NCI-H1092 (cell line): Measurements from ENCODE around the gene KRTAP10-2.
"Not testable (repeated sequence)": the region's sequence is repeated elsewhere in the genome, so short reads cannot be mapped to it uniquely, and the experiment has no call there.

Source experiments
- DNase-seq: peaks from one replicate; lab custom pipeline; 2025; lab: John Stamatoyannopoulos, UW

The KRTAP10-2 gene

DNA sequence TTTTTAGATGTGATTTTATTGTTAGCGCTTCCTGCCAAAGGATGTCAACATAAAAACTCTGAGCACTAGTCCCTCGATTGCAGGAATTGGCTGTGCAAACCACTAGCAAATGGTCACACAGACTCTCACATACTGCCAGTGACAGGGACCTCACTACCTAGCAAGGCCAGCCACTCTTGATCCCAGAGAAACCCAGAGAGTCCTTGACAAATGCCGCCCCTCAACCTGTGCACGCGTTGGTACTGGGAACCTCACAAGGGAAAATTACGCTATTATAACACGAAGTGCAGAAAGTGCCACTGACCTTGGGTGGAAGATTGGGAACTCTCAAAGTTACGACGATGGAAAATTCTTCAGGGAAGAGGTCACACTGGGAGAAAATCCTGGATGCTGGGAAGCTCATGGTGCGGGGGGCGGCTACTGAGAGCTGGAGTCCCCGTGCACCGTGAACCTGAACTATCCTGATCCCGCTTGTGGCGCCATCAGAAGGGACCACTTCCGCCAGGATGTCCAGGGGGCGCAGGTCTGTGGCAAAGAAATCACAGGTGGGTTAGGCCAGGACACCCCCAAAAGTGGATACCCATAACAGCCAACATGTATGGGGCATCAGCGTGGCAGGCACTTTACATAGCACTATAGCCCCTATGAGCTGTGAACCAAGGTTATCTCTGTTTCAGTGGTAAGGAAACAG, 16.3 kb upstream of the KRTAP10-2 start:
- no peak for DNase-seq

DNA sequence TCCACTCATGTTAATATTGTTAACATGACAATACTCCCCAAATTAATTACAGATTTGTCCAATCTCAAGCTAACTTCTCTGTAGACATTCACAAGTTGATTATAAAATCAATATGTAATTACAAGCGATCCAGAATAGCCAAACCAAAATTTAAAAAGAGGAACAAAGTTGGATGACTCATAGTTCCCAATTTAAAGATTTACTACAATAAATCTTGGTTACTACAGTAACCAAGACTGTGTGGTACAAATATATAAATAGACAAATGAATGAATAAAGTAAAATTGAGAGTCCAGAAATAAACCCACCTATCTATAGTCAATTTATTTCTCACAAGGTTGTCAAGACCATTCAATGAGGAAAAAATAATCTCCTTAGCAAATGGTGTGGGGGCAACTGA, 15.1 kb upstream of the KRTAP10-2 start:
- DNase-seq, result no peak

DNA sequence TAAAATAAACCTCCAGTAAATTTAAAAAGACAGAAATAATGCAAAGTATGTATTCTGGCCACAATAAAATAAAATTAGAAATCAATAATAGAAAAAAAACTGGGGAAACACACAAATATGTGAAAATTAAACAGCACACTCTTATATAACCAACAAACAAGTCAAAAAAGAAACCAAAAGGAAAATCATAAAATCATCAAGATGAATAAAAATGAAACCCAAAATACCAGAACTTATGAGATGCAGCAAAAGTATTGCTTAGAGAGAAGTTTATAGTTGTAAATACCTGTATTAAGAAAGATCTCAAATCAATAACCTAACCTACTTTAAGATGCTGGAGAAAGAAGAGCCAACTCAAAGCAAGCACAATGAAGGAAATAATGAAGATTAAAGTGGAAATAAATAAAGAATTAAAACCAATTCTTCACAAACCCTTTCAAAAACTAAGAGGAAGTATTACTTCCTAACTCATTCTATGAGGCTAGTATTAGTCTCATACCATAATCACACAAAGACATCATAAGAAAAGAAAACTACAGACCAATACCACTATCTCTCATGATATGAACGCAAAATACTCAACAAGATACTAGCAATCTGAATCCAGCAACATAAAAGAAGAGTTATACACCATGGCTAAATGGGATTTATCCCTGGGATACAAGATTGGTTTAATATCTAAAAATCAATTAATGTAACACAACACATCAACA, 13.7 kb upstream of the KRTAP10-2 start:
- no peak for DNase-seq

DNA sequence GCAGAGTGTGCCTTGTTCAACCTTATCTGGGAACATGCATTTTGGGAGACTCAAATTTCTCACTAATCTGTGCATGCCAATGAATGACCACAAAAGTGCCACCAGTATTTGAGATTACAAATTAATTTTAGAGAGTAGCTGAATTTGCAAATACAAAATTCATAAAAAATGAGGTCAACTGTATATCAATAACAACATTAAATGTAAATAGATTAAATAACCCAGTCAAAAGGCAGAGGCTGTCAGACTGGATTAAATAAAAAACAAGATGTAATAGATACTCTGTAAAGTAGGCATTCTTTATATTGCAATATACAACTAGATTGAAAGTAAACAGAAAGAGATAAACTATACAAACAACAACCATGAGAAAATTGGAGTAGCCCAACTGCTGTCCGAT, 12.8 kb upstream of the KRTAP10-2 start:
- no peak for DNase-seq

DNA sequence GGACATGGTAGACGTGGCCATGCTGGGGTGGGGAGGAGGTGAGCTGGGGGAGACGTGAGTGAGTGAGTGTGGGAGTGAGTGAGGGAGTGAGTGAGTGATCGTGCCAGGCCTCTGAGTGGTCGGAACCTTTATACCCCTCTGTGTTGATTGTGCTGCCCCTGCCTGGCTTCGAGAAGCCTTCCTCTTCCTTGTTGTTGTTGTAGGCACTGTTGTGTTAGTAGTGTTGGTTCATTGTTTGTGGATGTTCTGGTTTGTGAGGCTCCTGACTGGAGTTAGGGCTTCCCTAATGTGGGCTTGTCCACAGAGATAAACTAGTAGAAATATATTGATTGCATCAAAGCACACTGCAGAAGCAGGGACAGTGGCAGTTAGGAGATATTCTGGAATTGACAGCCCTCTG, 7.4 kb upstream of the KRTAP10-2 start, which contains the start of gene KRTAP10-3:
Gene KRTAP10-3 (minus strand): TSS at position 101 of the 400 bp plus-strand sequence. CDS start 80 bp downstream, at position 21.
- DNase-seq, result no peak

DNA sequence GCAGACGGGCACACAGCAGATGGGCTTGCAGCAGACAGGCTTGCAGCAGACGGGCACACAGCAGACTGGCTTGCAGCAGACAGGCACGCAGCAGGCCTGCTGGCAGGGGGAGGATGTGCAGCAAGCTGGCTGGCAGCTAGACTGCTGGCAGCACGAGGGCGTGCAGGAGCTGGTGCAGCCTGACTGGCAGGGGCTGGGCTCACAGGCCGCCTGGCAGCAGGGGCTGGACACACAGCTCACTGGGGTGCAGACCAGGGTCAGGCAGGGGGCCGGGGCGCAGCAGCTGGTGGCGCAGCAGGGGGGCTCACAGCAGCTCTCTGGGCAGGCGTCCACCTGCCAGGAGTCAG, 7.0 kb upstream of the KRTAP10-2 start:
- not testable (repeated sequence) for DNase-seq

DNA sequence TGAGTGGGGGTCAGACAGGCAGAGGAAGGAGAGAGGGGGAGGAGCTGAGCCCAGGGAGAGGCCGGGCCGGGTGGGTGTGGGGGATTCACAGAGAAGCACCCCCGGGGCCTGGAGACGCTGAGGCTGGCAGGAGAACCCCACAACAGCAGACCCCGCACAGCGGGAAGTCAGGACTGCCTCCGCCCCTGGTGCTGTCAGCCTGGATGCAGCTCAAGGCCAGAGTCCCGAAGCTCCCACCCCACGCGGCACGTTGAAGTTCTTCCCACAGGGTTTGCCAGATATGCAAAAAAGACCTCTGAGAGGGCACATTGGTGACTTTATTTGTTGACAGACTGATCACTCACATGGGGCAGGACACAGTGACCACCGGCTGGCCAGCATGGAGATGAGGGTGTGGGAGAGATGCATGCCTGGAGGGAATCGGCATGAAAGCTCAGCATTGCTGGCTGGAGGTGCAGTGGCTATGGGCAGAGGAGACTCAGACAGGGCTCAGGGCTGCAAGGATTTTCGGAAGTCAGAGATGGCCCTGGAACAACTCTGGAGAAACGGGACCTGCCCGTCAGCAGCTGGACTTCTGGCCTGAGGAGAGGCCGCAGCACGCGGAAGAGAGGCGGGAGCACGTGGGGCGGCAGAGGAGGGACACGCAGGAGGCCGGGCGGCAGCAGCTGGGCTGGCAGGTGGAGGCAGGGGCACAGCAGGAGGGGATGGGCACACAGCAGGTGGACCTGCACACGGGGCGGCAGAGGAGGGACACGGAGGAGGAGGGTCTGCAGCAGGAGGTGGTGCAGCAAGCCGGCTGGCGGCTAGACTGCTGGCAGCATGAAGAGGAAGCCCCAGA, 6.4 kb upstream of the KRTAP10-2 start:
- DNase-seq, result no peak

DNA sequence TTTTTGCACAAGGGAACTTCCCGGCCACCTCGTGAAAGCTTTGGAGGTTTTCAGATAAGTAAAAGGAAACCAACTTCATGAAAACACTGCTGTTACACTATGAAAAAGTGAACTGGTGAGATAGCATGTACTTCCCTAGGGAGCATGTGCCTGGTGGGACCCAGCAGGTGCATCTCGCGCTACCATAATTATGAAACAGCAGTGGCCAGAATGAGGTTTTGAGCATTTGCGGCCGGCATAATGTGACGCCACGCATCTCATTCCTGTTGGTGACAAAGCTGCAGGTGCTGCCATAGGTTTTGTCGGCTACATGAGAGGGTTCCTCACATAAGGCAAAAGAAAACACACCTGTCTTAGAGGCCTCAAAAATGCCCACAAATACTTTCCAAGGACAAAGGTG, 5.6 kb upstream of the KRTAP10-2 start:
- DNase-seq, result peak; percentile 18

DNA sequence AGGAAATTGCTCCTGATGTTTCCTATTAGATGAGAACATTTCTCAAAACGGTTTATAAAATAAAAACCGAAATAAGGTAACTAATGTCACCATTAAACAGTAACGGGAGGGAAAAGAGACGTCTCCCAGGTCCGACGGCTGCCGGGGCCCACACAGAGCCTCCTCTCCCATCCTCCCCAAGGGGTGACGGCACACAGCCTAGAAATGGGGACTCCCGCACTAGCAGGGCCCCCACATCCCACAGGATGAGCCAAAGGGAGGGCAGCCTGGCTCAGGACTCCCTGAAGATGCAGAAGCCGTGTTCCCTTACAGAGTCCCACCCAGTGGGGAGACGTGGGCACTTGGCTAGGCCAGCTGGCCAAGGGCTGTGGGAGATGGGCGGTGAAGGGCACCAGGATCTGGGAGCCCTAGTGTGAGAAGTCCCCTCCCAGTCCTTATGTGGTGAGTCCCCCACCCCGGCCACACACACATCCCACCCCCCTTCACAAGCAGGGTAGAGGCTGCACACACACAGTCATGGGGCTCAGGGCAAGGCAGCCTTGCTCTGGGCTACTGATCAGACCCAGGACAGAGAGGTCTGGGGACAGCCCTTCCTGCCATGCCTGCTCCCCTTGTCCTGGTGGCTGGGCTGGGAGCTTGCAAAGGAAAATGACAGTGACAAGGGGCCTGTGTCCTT, 4.0 kb upstream of the KRTAP10-2 start:
- DNase-seq, result no peak

DNA sequence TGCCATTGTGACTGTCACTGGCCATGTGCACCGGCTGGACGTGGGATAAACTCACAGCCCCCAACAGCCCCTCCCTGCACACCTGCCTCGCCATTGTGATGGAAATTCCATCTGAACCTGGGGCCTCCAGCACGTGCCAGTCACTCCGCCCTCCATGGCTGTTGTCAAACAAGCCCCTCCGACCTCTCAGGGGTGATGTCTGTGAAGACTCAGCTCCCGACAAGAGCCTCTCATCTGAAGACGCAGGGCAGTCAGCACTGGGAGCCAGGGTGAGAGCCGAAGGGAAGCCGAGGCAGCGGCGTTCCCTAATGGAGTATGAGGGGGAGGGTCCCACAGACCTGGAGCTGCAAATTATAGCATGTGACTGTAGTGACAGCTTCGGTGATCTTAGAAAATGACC, 1.4 kb upstream of the KRTAP10-2 start:
- no peak for DNase-seq

DNA sequence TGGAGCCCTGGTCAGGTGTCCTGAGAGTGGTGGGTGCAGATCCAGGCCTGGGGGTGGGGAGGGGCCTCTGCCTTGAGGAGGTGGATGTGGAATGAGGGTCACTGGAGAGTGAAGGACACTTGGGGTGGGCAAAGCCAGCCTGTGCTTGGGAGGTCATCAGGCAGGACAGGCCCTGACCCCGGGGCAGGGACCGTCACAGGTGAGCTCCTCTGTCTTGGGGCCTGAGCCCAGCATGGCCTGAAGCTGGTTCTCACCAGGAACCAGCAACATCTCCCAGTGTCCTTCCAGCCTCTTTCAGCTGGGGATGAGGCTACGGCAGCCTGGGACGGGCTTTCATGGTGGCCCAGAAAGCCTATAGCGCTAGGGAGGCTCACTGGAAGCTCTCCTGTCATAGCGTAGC, 831 bp upstream of the KRTAP10-2 start:
- no peak for DNase-seq

DNA sequence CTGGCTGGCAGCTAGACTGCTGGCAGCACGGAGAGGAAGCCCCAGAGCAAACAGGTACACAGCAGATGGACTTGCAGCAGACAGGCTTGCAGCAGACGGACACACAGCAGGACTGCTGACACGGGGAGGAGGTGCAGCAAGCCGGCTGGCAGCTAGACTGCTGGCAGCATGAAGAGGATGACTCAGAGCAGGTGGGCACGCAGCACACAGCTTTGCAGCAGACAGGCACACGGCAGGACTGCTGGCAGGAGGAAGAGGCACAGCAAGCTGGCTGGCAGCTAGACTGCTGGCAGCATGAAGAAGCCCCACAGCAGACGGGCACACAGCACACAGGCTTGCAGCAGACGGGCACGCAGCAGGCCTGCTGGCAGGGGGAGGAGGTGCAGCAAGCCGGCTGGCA, 498 bp downstream of the KRTAP10-2 start:
- no peak for DNase-seq

DNA sequence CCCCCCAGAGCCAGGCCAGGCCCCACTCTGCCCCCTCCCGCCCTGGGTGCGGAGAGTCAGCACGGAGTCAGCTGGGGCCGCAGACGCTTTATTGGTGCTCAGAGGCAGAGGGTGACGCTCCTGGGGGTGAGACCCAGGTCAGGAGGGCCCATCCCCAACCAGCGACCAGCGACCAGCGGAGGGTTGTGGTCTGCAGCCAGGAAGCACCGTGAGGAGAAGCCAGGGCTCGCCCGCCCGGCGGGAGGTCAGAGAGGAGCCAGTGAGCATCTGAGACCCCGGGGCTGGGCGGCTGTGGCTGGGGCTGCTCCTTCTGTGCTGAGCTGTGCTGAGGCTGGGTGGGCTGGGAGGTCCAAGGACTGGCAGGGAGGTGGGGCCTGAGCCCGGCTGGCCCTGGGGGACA, 1.0 kb downstream of the KRTAP10-2 start:
- DNase-seq, result not testable (repeated sequence)

DNA sequence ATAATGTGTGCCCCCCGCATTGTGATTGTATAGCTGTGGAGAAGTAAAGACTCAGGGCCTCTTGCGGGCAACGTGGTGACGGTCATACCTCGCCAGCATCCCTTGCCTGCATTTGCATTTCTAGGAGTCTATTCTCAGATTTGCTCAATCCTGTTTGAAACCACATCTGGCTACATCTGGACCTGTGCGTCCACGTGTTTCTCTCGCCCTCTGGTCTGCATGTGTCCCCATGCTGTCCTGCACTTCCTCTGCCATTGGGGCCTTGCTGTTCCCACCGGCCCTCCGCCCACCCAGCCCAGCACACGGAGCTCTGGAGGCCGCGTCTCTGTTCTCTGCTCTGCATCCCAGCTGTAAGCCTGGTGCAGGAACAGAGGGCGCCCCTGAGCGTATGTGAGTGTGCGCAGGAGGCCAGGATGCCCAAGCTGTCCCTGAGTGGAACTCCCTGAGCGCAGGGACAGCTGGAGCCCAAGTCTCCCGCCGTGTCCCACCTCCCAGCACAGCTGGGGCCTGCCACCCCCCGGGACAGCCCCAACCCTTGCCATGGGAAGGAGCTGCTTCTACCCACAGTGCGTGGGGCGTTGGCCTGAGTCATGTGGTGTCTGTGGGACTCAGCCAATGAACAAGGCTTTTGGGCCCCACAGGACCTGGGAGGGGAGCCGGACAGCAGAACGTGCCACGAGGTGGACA, 1.6 kb downstream of the KRTAP10-2 start:
- DNase-seq, result no peak

DNA sequence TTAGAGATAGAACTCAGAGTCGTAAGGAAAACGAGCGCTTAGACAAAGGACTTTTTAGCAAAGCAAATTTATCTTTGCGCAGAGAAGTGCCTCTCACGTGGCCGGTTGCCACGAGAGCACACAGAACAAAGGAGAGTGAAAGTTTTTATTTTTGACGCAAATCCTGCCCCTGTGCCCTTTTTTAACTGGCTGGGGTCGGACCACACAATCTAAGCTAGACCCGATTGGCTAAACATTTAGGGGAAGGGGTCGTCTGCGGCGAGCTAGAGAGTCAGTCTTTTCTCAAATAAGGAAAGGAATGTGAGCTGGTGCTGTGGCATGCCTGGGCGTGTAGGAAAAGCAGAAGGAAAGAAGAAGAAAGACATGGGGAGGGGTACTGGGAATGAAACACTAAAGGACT, 2.4 kb downstream of the KRTAP10-2 start:
- no peak for DNase-seq

DNA sequence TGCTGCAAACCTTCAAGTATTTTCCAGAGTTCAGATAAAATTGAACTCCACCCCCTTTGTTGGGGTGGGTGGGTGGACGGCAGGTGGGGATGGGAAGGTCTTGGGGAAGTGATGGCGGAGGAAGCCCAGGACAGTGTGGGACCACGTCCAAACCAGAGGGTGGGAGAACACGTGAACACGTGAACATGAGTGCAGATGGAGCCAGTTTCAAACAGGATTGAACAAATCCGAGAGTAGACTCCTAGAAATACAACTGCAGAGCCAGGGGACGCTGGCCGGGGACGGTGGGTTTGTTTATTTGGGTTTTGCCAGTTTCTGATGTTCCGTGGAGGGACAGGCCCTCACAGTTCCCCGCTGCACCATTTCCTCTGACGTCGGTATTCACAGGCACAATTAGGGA, 2.9 kb downstream of the KRTAP10-2 start:
- DNase-seq, result no peak

DNA sequence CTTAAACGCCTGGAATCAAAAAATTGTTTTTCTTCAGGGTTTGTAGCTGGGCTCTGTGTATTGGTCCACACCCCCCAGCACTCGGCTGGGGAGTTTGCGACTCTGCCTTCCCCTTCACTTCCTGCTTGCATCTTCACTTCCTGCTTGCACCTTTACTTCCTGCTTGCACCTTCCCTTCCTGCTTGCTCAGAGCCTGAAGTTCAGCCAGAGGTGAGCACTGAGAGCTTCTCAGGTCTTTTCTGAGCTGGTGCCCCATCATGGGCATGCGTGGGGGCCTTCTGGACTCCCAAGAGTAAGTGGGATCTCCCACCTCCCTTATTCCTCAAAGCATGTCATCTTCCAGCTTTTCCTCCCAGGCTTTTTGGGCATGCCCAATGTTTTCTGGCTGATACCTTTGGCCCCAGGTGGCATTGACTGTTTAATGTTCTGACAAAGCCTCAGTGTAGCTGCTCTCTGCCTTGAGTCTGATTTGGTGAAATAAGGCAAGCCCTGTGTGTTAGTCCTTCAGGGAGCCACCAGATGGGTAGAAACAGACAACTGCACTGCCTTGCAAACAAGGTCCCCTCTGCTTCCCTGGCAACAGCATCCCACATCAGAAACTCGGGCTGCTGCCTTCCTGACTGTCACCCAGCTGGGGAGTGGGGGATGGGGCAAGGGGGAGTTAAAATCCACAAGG, 3.5 kb downstream of the KRTAP10-2 start:
- no peak for DNase-seq

DNA sequence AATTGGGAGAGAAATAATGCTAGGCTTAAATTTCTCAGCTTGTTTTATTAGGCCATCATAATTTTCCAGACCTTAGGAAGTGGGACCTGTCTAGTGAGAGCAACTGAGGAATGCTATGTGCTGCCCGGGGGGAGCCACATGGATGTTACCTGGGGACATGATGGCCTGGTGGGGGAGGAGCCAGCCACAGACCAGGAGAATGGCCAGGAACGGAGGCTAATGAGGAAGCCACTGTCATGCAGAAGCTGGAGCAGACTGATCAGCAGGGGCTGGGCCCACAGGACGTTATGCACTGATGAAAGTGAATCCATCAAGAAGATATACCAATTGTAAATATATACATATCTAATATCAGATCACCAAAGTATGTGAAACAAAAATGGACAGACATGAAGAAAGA, 6.7 kb downstream of the KRTAP10-2 start:
- DNase-seq, result no peak

DNA sequence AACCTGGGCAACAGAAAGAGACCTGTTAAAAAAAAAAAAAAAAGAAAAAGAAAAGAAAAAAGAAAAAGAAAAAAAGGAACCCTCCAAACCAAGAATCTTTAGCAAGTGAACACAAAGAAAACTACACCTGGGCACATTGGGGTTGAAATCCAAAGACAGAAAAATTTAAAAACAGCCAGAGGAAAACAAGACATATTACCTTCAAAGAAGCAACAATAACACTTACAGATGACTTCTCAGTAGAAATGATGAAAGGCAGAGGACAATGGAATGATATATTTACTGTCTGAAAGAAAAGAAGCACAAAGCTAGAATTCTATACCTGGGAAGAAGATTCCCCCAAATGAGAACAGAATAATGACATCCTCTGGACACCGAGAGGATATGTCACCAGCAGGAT, 8.6 kb downstream of the KRTAP10-2 start:
- DNase-seq, result no peak

DNA sequence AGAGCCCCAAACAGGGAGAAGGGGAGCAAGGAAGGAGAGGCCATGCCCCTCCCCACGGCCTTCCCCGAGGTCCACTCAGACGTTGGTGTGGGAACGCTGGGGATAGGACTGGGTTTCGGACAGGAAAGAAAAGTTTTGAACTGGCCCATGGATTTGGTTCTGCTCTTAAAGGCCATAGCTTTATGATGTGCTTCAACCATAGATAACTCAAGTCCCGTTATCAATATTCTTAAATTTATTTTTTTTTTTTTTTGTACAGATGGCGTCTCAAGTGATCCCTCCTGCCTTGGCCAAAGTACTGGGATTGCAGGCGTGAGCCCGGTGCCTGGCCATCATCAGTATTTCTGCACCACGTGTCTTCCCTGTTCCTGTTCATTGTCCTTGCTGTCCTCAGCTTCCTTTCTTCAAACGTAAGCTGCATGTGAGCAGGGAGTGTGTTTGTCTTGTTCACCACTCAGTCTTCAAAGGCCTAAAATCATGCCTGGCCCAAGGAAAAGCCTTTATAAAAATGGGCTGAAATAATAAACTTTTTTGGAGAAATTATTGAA, 10.5 kb downstream of the KRTAP10-2 start:
- DNase-seq, result no peak
